HG03558 (cell line): ENCODE measurements around the gene AMPH.
A peak's percentile ranks its signal among the peaks of the same experiment; 100 is the strongest.
"Not testable (repeated sequence)": the region's sequence is repeated elsewhere in the genome, so short reads cannot be mapped to it uniquely, and the experiment has no call there.

ENCODE experiments used
- ATAC-seq: cut with Tn5 transposase; IDR thresholded peaks from one replicate; pipeline ENCODE4 v1.9.1; 2021; ENCODE audit warnings: moderate number of reproducible peaks; ENCODE audit not compliant: unreplicated experiment; ENCODE audit errors: extremely low read depth

Gene AMPH

DNA sequence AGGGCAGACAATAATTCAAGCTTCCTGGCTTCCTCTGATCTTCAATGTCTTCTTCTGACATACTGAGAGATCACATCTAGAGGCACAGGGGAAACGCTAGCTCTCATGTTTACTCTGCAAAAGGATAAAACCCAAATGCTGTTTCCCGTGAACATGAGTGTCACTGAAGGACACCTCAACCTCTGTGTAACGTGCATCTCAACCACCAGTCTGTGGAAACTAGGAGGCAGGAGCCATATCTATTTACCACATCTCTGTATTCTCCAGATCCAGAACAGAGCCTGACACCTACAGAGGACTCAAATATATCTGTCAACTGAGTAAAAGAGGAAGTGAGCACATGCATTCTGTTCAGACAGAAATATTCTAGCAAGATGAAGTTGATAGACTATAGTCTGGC is 217.4 kb downstream of the AMPH start:
- ATAC-seq: no peak

DNA sequence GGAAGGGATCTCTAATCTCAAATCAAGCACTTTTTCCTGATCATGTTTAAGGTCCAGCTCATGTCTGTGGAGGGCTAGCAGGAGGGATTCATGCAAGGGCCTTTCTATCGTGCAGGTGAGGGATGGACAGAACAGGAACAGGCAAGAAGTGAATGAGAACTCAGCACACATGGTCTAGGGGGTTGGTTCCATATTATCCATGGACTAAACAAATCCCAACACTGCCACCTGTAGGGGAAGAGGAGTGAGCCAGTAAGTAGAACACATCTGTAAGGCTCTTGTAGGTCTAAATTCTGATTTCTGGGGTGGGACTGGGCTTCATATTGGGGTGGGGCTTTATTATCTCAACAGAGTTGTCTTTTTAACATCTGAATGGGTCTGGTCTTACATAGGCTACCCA is 219.8 kb downstream of the AMPH start:
- no peak for ATAC-seq

DNA sequence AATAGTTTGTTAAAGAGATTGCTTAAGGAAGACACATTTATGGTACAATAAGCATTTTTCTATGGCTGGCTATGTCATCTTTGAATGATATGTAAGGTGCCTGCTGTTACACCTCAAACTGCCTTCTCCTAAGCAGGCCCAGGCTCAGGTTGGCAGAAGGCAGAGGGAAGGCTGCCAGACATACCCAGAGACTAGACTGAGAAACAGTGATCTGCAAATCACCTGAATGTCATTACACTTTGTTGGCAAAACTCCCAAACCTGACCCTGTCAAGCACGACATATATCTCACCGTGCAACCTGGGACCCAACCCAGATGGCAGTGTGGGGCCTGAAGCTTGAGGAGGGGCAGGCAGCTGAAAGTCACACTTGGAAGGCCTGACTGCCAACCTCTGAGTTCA is 221.1 kb downstream of the AMPH start:
- no peak for ATAC-seq

DNA sequence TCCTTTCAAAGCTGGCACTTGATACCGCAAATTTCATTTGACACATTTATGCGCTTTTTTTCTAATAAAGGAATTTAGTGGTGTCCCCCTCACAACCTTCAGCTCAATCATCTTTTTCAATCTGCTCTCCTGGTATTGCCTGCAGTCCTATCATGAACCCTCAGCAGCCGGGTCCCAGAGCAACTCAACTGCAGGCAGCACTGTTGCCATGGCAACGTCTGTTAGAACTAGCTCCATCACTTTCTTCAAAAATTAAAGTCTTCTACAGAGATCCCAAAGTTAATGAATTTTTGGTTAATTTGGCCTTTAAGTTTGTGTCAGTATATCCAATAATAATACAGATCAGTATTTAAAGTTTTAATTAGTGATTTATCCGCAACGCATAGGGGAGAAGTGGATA is 221.6 kb downstream of the AMPH start:
- no peak for ATAC-seq

DNA sequence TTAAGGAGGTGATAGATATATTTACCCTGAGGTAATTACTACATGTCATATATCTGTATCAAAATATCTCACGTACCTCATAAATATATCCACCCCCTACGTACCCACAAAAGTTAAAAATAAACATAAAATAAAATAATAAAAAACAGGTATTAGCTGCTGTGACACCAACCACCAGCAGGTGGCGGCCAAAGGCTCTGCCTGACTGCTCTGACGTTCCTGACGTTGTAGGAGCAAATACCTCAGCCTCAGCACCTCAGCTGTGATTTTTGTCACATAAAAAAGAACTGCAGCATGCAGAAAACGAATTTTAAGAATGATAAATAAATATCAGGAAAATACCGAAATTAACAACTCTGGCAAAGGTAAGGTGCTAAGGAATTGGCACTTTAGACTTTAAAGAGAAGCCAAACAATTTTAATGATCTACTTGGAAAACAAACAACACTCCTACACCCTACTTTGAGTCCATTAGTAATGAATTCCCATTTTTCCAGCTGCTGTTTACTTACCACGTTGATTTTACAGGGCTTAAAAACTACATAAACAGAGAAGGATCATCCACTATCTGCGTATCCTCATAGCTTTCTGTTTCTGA is 232.3 kb downstream of the AMPH start:
- ATAC-seq: no peak

DNA sequence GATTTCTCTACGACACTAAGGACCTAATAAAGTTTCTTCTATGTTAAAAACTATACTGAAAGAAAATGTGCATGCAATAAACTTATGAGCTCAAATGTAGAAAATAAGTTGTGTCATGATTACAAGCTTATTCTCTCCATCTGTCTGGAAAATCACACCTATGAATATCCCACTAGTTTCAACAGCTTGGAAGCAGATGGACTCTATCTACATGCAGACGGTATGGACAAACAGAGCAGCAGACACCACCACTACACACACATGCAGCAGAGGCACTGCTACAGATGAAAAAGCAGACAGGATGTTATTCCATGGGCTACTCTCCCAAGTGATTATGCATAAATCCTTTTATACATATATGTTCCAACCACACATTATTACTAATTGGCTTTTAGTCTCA is 234.3 kb downstream of the AMPH start:
- no peak for ATAC-seq

DNA sequence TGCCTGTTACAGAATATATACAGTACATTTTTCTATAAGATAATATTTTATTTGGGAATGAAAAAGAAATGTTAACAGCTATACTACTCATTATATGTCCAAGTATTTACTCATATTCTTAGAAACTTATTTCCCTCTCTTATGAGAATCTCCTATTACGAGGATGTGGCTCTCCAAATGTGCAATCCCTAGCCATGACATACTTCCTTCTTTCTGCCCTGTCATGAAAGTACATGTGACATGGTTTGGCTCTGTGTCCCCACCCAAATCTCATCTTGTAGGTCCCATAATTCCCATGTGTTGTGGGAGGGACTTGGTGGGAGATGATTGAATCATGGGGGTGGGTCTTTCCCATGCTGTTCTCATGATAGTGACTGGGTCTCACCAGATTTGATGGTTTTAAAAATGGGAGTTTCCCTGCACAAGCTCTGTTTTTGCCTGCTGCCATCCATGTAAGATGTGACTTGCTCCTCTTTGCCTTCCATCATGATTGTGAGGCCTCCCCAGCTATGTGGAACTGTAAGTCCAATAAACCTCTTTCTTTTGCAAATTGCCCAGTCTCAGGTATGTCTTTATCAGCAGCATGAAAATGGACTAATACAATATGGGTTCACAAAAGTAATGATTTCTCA is 235.1 kb downstream of the AMPH start:
- not testable (repeated sequence) for ATAC-seq

DNA sequence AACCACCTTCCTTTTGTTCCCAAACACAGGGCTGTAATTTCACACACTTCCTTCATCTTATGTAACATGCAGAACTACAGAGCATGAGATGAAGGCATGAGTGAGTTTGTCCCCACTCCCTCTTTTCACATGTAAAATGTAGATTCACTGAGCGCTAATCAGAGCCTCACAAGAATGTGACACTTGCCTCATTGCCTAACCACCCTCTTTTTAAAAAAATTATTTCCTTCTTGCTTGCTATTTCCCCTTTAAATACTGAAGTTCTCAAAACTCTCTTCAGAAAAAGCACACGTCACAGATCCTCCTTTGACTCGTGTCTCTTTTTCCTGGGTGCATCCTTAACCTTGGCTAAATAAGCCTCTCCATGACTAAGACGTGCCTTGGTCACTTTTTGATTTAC is 236.5 kb downstream of the AMPH start:
- ATAC-seq: no peak

DNA sequence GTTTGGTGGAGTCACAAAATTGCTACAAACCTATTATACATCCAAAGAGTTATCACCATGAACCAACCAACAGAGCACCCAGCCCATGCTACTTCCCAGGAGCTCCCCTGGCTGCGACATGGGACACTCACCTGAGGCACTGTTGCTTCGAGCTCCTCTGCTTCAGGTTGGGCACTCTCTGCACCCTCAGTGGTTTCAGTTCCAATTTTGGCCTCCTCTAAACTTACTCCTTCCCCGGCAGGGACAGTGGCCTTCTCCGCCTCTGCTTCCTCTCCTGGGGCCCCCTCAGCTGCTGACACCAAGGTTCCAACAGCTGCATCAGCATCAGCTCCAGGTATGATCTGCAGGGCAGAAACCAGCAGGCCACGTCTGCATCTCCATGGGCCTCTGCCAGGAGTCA is 237.3 kb downstream of the AMPH start:
- no peak for ATAC-seq

DNA sequence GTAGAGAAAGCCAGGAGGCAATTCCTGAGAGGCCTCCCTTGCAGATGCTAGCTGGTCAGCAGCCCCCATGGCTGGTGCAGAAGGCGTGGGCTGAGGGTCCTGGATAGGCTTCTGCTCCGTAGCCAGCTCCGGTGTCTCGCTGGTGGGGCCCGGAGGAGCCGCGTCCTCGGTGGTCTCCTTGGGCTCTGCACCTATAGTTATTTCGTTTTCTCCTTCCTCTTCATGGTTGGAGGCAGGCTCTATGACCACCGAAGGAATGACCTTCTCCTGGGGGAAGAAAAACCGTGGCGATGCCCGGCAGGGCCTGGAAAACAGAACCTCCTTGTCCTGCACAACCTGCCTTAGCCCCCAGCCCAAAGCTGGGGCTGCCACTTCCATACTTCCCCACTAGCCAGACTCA is 239.4 kb downstream of the AMPH start:
- no peak for ATAC-seq

DNA sequence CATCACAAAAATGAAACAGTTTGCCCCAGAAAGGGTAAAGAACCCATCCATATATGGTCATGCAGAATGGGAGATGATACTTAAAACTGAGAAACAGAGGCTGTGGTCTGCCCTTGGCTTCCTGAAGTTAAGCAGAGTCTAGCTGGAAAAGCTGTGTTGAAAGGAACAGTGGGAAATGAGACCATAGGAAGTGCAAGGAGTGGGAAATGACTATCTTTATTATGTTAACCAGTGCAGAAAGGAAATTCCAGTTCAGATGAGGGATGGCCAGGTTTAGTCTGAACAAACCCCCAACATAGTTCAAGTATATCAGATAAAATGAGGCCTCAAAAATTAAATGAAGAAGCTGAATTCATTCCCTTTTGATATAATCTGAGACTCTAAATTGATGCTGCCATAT is 245.5 kb downstream of the AMPH start:
- ATAC-seq: no peak

DNA sequence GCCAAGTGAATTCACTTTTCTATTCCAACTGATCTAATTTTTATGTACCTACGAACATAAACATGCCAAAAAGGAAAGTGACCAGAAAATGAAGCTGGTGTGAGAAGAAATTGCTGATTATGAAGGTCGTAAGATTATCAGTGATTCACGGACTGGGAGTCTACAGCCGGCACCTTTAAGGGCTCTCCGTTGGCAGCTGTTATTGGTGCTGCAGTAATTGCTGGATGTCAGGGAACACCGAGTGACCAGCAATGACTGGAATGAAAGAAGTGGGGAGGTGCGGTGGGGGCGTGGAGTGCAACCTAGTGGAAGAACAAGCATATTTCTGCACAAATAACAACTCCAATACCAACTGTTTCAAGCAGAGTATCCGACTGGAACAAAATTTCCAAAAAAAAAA is 247.9 kb downstream of the AMPH start:
- no peak for ATAC-seq

DNA sequence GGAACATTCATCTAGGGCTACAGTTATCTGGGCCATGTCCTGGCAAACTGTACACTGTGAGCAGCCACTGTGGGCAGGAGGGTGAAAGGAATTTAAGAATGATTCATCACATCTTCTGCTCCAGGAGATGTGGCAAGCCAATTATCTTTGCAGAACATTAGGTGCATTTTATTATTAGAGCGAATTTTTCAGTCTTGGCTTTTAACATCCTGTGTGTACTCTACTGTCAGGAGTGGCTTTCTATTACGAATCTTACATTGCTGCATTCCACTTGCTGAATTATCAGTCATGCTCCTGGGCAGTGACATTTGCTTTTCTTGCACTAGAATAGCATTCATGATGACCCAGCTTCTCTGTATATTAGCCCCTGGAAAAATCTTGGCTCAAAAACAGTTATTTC is 248.5 kb downstream of the AMPH start:
- no peak for ATAC-seq

DNA sequence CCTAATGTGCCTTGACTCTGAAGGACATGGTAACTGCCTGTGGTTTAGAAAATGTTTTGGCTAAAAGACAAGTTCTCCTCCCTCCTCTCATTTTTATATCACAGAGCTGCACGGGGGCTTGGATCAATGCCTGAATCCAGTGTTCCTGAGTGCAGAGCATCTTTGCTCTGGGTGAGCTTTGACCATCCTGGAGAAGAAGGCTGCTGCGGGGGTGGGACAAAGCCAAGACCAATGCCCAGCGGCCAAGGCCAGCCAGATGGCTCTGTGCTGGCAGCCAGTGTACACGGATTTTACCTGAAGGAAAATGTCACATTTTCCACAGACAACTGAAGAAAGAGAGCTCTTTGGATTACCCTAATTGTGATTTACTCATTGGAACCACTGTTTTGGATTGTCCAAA is 255.7 kb downstream of the AMPH start:
- ATAC-seq: no peak

DNA sequence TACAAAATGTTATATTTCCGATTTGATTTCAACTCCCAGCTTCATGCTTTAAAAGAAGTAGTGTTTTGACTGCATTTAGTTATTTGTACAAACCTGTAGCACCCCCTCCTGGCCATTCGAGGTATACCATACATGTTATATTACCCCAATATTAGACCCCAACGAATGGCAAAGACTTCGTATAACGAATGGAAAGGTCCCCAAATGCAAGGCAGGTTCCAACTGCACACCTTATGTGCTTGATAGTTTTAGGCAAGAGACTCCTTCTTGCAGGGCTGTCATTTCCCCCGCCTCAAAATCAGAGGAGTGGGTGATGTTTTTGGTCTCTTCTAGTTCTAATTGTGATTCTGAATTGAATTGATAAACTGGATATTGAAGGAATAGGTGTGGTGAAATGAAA is 256.7 kb downstream of the AMPH start:
- no peak for ATAC-seq

DNA sequence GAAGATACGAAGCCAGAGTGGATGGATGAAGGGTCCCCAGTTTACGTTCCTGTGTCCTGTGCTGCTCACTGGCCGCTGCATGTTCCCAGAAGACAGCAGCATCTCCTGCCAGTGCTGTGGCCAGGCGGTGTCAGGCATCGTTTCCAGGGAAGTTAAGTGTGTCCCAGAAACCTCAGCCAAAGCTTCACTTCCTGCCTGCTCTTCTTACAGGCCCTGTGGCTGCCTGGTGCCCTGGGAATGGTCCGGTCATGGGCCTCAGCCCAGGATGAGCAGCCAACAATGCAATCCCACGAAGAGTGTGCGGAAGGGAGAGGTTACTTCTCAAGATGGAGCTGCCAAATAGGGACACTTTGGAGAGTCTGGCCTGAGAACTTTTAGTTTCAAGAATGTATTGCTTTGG is 258.0 kb downstream of the AMPH start:
- no peak for ATAC-seq

DNA sequence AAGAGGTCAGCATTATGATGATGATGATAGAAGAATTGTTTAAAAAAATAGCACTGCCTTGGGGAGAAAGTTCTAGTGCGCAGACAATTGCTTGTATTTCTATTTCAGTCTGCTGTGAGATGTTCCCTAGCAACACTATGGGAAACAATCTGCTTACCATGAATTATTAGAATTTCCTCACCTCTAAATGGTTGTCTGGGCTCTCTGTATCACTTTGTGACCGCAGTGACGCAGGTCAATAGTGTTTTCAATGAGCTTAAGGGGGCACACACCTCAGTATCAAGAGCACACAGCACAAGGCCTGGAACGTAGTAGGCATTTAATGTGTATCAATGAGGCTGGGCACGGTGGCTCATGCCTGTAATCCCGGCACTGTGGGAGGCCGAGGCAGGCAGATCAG is 258.9 kb downstream of the AMPH start:
- ATAC-seq: no peak

DNA sequence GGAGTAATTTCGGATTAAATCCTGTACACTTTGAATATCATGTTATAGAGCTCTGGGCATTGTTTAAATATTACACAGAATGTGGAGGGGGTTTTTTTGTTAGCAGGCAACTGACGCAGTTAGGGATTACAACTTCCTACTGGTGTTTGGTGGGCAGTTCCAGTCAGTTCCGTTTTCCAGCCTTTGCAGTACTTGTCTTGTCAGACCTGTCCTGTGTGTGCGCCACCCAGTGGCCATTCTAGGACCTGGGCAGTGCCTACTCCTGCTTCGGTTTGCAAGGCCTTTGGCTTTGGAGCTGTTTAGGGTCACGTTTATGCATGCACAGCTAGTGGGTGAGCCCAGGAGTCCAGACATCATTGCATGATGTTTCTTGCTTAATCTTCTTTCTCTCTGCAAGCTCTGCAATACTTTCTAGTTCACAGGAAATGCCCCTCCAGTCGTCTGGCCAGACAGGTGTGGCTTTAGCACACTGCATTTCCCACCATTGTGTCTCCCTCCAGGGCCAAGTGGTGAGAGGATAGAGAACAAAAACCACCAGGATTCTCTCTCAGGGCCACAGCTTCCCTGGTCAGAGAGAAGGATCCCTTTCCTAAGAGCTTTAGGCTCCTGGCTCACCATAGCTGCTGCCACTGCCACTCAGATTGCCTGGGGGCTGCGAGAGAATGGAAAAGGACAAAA is 261.2 kb downstream of the AMPH start:
- ATAC-seq: peak; percentile 51

DNA sequence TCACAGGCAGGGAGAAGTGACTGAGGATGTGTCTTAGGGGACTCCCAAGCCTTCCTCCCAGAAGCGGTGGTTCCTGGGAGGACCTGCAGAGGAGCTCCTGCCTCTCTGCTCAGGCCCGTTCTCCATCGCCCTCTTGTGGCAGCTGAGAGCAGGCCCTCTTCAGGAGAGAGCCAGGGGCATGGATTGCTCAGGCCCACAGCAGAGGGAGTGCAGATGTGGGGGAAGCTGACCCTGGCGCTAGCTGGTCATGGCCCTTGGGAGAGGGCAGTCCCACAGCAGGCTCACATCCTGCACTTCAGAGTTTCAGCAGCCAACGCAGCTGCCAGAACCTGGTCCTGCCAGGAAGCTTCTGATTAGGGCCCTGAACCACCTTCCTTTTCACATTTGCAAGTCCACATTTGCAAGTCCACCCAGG is 263.0 kb downstream of the AMPH start:
- no peak for ATAC-seq

DNA sequence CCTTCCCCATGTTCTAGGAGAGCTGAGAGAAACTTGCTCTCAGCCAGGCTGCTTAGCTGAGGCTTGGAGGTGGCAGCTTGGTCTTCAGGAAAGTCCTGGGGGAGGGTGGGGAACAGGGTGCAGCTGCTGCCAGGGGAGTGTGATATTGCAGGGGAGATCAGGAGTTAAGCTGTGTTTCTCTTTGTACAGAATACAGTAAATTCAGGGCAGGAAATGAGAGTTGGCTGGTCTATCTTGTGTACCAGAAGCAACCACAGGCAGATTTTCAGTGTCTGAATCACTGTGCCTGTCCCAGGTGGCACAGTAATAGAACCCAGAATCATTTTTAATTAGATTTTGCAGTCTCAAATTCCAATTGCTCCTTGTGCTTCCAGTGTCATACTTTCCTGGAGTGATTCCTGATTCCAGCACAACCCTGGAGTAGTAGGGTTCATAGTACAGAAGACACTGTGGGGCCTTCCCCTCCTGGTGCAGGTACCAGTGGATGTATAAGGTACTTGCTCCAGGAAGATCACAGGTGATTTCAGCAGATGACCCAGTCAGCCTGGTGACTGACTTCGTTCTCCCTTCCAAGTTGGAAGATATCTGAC is 263.8 kb downstream of the AMPH start:
- peak; percentile 68 for ATAC-seq

DNA sequence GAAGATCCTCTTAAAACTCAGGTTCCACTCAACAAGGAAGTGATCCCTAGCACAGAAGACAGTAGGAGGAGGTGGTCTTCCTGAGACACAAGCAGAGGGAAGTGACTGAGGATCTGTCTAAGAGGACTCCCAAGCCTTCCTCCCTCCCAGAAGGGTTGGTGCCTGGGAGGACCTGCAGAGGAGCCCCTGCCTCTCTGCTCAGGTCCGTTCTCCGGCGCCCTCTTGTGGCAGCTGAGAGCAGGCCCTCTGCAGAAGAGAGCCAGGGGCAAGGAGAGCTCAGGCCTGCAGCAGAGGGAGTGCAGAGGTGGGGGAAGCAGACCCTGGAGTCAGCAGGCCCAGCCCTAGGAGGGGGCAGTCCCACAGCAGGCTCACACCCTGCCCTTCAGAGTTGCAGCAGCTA is 267.8 kb downstream of the AMPH start:
- ATAC-seq: not testable (repeated sequence)
